Muscle of leg (tissue), 11 donors: Measurements from ENCODE around the gene DPCD. TPM values are rescaled to one million over a fixed set of nuclear protein-coding genes. Genes with fewer than 3 reads are reported as not detected.

Experiments used
- DNase-seq: peaks from one replicate; pipeline ENCODE4 v3.0.0; 2013
- H3K27ac ChIP-seq: one replicate; pipeline ENCODE4 v1.5.1; 2013; ENCODE audit warnings: mild to moderate bottlenecking, low read length, control low read depth
- H3K27me3 ChIP-seq: one replicate; pipeline ENCODE4 v1.6.1; 2013; ENCODE audit warnings: low read length; ENCODE audit not compliant: control insufficient read depth, insufficient read depth
- H3K36me3 ChIP-seq: one replicate; pipeline ENCODE4 v1.6.1; 2013; ENCODE audit warnings: low read length; ENCODE audit not compliant: control insufficient read depth, insufficient read depth
- H3K4me1 ChIP-seq: one replicate; pipeline ENCODE4 v1.6.1; 2013; ENCODE audit warnings: low read length; ENCODE audit not compliant: control insufficient read depth, insufficient read depth
- H3K4me3 ChIP-seq: one replicate; pipeline ENCODE4 v1.5.1; 2013; ENCODE audit warnings: low read length, control low read depth
- H3K9me3 ChIP-seq: replicated peaks from 2 replicates; pipeline ENCODE4 v1.6.1; 2013; ENCODE audit warnings: low read depth, low read length; ENCODE audit not compliant: control insufficient read depth
- WGBS: methylation state at CpG from one replicate; pipeline ENCODE4 v1.1.5; 2013; ENCODE audit warnings: missing lambda C conversion rate; ENCODE audit not compliant: insufficient coverage; 5-methylcytosine and 5-hydroxymethylcytosine counted together
- polyA plus RNA-seq, 8 donors: library from polyadenylated mRNA; unstranded; fragments of 120-200 nt; gene quantifications; one replicate each; pipeline versions ENCODE4 v1.2.1 to v1.2.3, GENCODE V29; 2013; ENCODE audit warnings: inconsistent platforms in 1 of 8, low replicate concordance in 1 of 8; ENCODE audit not compliant: insufficient read length in 8 of 8, insufficient read depth in 1 of 8
- total RNA-seq: library from RNA; stranded (reverse); fragments of 120-200 nt; gene quantifications from one replicate; pipeline ENCODE4 v1.2.4, GENCODE V29; 2013

The DPCD gene
- total and polyA plus RNA-seq, 9 donors = 15.4 to 23.8 (median 17.8) TPM

- WGBS = 44% methylated on average over 9 of the region's 12 CpGs
- no peaks in the 10 kb centered on the region for H3K4me1 ChIP-seq
- no peak overlapping the region for H3K4me3 ChIP-seq
- H3K27me3 ChIP-seq = peaks cover 15% of the 10 kb centered on the region
- no peaks in the 10 kb centered on the region for H3K9me3 ChIP-seq
- no peak for DNase-seq
- no peaks in the 10 kb centered on the region for H3K36me3 ChIP-seq
- H3K27ac ChIP-seq = no peak overlapping the region
Observed at GRCh38 chr10:101559596-101560297, 28.4 kb upstream of the DPCD start.

GRCh38 chr10:101560298-101561067, 27.6 kb upstream of the DPCD start:
- H3K4me1 ChIP-seq = no peaks in the 10 kb centered on the region
- WGBS = 47% methylated on average over 1 of the region's 2 CpGs
- no peaks in the 10 kb centered on the region for H3K36me3 ChIP-seq
- H3K27me3 ChIP-seq = peaks cover 22% of the 10 kb centered on the region
- H3K27ac ChIP-seq = no peak overlapping the region
- H3K9me3 ChIP-seq = no peaks in the 10 kb centered on the region
- no peak overlapping the region for H3K4me3 ChIP-seq
- DNase-seq = no peak

GRCh38 chr10:101561068-101561915, 26.8 kb upstream of the DPCD start:
- H3K27me3 ChIP-seq = peaks cover 30% of the 10 kb centered on the region
- no peak for DNase-seq
- H3K36me3 ChIP-seq = no peaks in the 10 kb centered on the region
- H3K27ac ChIP-seq = no peak overlapping the region
- 75% methylated on average over 6 of the region's 15 CpGs for WGBS
- H3K9me3 ChIP-seq = no peaks in the 10 kb centered on the region
- H3K4me3 ChIP-seq = no peak overlapping the region
- peaks cover 1% of the 10 kb centered on the region for H3K4me1 ChIP-seq

GRCh38 chr10:101562231-101562630, 25.9 kb upstream of the DPCD start:
- Histone ChIP-seq H3K27ac (no peak overlapping the region), H3K9me3 (no peaks in the 10 kb centered on the region), H3K27me3 (peaks cover 39% of the 10 kb centered on the region), H3K4me1 (peaks cover 7% of the 10 kb centered on the region), H3K4me3 (no peak overlapping the region), H3K36me3 (no peaks in the 10 kb centered on the region)
- DNase-seq = no peak
- WGBS = 88% methylated on average over 5 of the region's 5 CpGs

DNA sequence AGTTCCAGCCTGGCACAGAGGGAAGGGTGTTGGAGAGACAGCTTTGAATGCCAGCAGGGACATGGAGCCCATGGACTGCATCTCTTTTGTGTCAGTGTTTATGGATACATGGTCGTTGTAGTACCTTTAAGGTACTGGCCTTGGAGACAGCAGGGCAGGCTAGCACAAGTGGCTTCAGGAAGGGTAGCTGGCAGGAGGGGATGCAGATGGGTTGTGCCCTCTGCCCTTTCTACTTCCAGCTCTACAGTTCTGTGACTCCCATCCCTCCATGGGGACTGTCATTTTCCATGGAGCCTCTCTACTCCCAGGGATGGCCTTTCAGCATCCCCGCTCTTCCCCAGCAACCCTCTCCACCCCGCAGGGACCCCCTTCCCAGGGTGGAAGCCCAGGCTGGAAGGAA, 25.1 kb upstream of the DPCD start:
- H3K27ac ChIP-seq = no peak overlapping the region
- no peak overlapping the region for H3K4me3 ChIP-seq
- no peaks in the 10 kb centered on the region for H3K36me3 ChIP-seq
- DNase-seq = no peak
- peaks cover 7% of the 10 kb centered on the region for H3K4me1 ChIP-seq
- H3K9me3 ChIP-seq = no peaks in the 10 kb centered on the region
- WGBS = no CpG with 5 or more reads among the region's 3 CpGs
- H3K27me3 ChIP-seq = peaks cover 46% of the 10 kb centered on the region

DNA sequence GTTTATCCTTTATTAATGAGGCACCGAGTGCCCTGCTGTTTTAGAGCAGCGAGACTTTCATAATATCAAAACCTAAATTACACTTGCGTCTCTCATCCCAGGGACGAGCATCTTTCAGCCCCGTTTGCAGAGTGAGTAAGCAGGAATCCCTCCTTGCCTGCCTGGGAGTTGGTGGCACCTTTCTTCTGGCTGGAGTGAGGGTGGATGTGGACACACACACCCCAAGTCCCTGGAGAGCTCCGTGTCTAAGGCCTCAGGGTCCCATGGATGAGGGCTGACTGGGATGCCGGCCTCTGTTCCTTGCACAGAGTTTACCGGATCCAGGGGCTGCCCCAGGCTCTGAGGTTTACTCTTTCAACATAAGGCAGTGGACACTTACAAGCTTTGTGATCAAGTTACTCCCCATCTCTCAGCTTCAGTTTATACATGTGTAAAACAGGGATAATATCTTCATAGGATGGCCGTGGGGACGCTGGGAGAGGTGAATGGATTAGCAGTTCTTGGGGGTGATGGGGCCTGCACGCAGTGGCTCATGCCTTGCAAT, 24.6 kb upstream of the DPCD start:
- peaks cover 52% of the 10 kb centered on the region for H3K27me3 ChIP-seq
- H3K36me3 ChIP-seq = no peaks in the 10 kb centered on the region
- no peak overlapping the region for H3K4me3 ChIP-seq
- WGBS = 37% methylated on average over 2 of the region's 11 CpGs
- peaks cover 7% of the 10 kb centered on the region for H3K4me1 ChIP-seq
- H3K27ac ChIP-seq = no peak overlapping the region
- DNase-seq = no peak
- H3K9me3 ChIP-seq = no peaks in the 10 kb centered on the region

DNA sequence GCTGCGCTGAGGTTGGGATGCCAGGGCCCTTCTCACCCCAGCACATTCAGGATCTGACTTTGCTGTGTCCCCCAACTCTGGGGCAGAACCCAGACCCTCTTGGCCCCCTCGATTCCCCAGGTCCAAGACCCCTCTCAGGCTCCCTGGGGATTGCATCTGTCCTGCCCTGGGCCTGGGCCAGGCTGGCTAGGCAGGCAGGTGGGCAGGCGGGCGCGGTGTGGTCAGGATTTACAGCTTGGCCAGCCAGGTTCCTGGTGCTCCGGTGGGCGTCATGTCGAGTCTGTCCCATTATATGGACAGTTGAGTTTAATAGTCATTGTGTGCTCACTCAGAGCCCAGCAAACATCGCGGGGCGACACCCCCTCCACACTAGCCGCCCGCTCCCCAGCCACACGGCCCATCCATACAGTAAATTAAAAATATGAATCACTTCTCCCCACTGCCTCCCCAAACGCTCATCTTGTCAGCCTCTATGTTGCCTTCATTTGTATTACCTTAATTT, 23.6 kb upstream of the DPCD start:
- H3K27ac ChIP-seq = no peak overlapping the region
- peaks cover 10% of the 10 kb centered on the region for H3K4me1 ChIP-seq
- no peaks in the 10 kb centered on the region for H3K9me3 ChIP-seq
- no peak for DNase-seq
- WGBS = 90% methylated on average over 2 of the region's 15 CpGs
- H3K27me3 ChIP-seq = peaks cover 62% of the 10 kb centered on the region
- H3K4me3 ChIP-seq = no peak overlapping the region
- H3K36me3 ChIP-seq = no peaks in the 10 kb centered on the region

- Histone ChIP-seq H3K36me3 (no peaks in the 10 kb centered on the region), H3K9me3 (no peaks in the 10 kb centered on the region), H3K4me3 (no peak overlapping the region), H3K27me3 (peaks cover 61% of the 10 kb centered on the region), H3K27ac (no peak overlapping the region), H3K4me1 (peaks cover 17% of the 10 kb centered on the region)
- 83% methylated on average over 4 of the region's 5 CpGs for WGBS
- no peak for DNase-seq
Observed at GRCh38 chr10:101565370-101565900, 22.7 kb upstream of the DPCD start.

GRCh38 chr10:101565936-101566332, 22.2 kb upstream of the DPCD start:
- 74% methylated on average over 4 of the region's 8 CpGs for WGBS
- no peak for DNase-seq
- no peaks in the 10 kb centered on the region for H3K9me3 ChIP-seq
- peaks cover 22% of the 10 kb centered on the region for H3K4me1 ChIP-seq
- peaks cover 64% of the 10 kb centered on the region for H3K27me3 ChIP-seq
- no peak overlapping the region for H3K4me3 ChIP-seq
- H3K36me3 ChIP-seq = no peaks in the 10 kb centered on the region
- H3K27ac ChIP-seq = no peak overlapping the region
